GM18508 (cell line): ENCODE measurements around the gene CRTC3.
"Not testable (repeated sequence)": the region's sequence is repeated elsewhere in the genome, so short reads cannot be mapped to it uniquely, and the experiment has no call there.

Experiments used
- ATAC-seq: cut with Tn5 transposase; IDR thresholded peaks from one replicate; pipeline ENCODE4 v1.9.1; 2021; ENCODE audit warnings: moderate number of reproducible peaks; ENCODE audit not compliant: insufficient read depth, unreplicated experiment

Gene CRTC3

GRCh38 chr15:90513893-90514292, 15.8 kb upstream of the CRTC3 start:
- ATAC-seq = not testable (repeated sequence)

DNA sequence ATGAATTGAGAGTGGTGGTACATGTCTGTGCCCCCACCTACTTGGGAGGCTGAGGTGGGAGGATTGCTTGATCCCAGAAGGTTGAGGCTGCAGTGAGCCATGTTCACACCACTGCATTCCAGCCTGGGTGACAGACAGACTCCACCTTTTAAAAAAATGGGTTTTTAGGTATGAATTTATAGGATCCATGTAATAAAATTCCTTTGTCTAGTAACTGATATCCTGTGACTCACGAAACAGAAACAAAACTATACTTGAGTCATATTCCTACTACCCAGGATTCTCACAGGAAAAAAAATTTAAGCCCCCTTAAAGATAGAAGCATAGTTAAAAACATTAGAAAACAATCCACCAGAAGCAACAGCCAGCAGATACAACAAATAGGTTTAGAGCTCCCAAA, 10.0 kb upstream of the CRTC3 start:
- no peak for ATAC-seq

- ATAC-seq = no peak
These were observed 9.4 kb upstream of the CRTC3 start for GRCh38 chr15:90520365-90520764.

- no peak for ATAC-seq
These were observed 6.3 kb upstream of the CRTC3 start for GRCh38 chr15:90523373-90523772.

DNA sequence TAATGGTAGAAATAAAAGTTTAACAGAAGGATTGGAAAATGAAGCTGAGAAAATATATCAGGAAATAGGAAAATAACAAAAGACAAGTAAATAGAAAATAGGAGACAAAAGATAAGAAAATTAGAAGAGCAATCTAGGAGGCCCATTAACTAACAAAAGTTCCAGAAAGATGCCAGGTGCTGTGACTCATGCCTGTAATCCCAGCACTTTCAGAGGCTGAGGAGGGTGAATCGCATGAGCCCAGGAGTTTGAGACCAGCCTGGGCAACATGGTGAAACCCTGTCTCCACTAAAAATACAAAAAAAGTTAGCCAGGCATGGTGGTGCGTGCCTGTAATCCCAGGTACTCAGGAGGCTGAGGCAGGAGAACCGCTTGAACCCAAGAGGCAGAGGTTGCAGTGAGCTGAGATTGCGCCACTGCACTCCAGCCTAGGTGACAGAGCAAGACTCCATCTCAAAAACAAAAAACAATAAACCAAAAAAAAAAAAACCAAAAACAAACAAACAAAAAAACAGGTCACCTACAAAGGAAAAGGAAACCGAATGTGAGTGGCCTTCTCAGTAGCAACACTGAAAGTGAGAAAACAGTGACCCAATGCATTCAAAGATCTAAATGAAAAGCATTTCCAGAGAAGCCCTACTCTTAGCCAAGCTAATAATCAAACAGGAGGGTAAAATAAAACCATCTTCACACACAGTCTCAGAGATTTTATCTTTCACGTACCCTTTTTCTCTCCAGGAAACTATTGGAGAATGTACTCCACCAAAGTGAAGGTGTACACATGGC, 5.5 kb upstream of the CRTC3 start:
- not testable (repeated sequence) for ATAC-seq

GRCh38 chr15:90529011-90529370, 732 bp upstream of the CRTC3 start:
- no peak for ATAC-seq

DNA sequence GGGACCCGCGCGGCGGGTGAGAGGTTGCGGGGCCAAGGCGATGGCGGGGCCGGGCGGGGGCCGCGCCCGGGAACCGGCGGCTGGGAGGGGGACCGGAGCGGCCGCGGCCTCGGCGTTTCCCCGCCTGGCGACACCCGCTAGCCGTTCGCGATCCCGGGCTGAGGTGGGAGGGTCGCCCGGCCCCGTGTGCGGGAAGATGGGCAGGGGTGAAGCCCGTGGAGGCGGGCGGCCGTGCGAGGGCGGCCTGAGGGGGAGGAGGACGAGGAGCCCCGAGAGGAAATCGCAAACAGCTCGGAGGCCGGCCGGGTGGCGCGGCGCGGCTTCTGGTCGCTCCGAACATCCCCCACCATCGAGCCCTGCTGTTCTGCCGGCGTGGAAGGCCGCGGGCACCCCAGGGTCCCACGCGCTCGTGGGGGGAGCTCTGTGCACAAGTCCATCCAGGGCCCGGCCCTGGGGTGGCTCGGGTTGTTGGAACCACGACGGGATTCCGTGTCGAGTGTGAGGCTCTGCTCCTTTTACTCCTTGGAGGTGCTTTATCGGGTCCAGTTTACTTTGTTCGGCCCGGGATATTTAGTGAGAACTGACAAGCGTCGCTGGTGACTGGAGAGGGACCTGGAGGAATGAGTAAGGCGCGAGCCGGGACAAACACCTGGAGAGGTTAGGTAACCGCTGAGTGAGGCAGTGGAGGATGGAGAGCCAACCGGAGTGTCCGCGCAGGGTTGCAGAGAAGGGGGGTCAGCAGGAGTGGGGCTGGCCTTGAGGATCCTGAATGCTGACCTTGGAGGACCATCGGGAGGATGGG, 728 bp downstream of the CRTC3 start:
- ATAC-seq = no peak

GRCh38 chr15:90531147-90531546, 1.4 kb downstream of the CRTC3 start:
- no peak for ATAC-seq

- ATAC-seq = no peak
These were observed 5.5 kb downstream of the CRTC3 start for GRCh38 chr15:90535254-90535653.

DNA sequence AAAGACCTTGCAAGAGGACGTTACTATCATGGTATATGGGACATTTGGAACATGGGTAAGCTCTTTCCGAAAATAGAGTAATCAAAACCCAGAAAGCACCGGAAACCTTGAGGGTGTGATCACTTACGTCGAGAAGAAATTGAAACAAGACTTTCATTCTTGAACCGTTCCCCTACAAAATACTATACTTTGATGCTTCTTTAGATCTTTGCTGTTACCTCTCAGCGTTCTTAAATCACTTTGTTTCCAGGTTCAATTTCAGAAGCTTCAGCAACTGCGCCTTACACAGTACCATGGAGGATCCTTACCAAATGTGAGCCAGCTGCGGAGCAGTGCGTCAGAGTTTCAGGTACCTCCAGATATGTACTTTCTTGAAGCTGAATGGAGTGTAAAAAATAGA, 10.1 kb downstream of the CRTC3 start:
- ATAC-seq = no peak

GRCh38 chr15:90540768-90541167, 11.0 kb downstream of the CRTC3 start:
- ATAC-seq = no peak

DNA sequence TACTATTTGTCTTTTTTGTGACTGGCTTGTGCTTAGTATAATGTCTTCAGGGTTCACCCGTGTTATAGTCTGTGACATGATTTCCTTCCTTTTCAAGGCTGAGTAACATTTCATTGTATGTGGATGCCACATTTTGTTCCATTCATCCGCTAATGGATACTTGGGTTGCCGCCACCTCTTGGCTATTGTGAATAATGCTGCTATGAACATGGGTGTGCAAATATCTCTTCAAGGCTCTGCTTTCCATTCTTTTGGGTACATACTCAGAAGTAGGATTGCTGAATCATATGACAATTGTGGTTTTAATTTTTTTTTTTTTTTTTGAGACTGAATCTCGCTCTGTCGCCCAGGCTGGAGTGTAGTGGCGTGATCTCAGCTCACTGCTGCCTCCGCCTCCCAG, 15.4 kb downstream of the CRTC3 start:
- ATAC-seq = no peak

- ATAC-seq = no peak
These were observed 17.8 kb downstream of the CRTC3 start for GRCh38 chr15:90547540-90547939.

- ATAC-seq = peak; percentile 69
These were observed 21.2 kb downstream of the CRTC3 start for GRCh38 chr15:90550919-90551318.

GRCh38 chr15:90552162-90552928, 22.6 kb downstream of the CRTC3 start:
- ATAC-seq = no peak

- ATAC-seq = no peak
These were observed 23.1 kb downstream of the CRTC3 start for GRCh38 chr15:90552929-90553211.

DNA sequence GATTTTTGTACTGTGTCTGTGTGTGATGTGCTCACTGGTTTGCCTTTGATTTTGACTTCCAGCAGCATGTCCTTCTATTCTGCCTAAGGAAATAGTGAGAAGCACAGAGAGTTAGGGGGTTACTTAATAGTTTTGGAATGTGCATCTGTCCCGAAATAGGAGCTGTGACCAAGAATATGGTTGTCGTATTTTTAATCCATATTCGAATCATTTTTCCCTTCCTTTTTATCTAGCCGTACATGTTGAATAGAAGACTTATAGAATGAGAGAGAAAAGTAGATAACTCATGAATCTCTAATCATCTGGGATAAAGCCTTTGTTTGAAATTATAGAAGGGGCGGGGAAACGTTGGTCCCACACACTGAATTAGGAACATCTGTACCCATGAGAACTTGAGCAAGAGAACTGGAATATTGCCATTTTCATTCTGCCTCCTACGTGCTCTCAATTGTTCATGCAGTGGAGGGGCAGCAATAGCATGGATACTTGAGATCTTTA, 23.6 kb downstream of the CRTC3 start:
- ATAC-seq = no peak

DNA sequence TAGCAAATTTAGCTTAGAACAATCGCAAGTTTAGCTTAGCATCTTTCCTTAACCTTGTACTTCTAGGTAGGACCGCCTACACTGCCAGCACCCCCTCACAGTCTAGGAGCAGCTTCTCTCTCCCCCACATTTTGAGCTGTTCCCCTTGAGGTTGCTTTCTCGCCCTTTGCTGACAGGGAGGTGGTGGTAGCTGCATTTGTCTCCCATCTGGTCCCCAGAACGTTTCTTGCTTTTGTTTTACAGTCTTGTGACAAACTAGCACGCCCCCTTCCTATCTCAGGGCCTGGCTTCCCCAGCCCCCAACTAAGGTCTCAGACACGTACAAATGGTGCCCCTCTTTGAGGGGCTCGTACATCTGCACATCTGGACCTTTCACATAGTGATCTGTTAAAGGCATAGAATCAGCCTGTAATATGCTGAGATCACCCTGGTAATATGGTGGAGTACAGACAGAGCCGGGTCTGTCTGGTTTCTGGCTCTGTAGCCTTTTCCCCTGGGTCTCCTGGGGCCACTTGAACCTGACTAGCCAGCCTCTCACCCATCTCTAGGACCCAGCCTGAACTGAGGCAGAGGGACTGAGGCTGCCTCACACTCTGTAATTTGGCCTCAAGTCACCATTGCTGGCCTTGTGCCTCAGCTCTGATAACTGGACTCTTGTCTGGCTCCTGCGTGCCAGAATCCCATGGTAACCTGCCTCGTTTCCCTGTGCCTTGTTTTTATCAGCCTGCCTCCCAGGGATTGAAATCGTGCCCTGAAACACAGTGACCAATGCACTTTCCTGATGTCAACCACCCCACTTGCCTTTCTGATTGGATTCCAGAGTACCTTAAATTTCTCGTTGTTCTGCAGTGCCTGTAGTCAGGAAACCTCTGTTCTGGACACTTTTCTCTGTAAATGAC, 27.7 kb downstream of the CRTC3 start:
- ATAC-seq = no peak

- ATAC-seq = no peak
These were observed 28.4 kb downstream of the CRTC3 start for GRCh38 chr15:90558171-90558573.

- no peak for ATAC-seq
These were observed 29.4 kb downstream of the CRTC3 start for GRCh38 chr15:90559119-90559518.
